Measurements from ENCODE around the gene ALS2. TPM values are rescaled to one million over a fixed set of nuclear protein-coding genes. Genes with fewer than 3 reads are reported as not detected.

The ALS2 gene
- polyA plus RNA-seq, 1 of the 3 experiments (the other 2 are of a cell fraction): 11.6 TPM

GRCh38 chr2:201656740-201657139 is 124.0 kb downstream of the ALS2 start:
- Histone ChIP-seq H3K4me2 (no peak overlapping the region), H4K20me1 (ENCODE audit: insufficient read depth) (no peaks in the 10 kb centered on the region), H3K9me3 (no peaks in the 10 kb centered on the region), H3K9me2 (no peaks in the 10 kb centered on the region), H3K9ac (no peak overlapping the region), H3F3A (replicated peaks; ENCODE audit: insufficient read depth) (peaks cover 43% of the 10 kb centered on the region), H3K27me3 (ENCODE audit: insufficient read depth) (no peaks in the 10 kb centered on the region), H2AFZ (ENCODE audit: low read depth) (no peak overlapping the region), H3K4me1 (ENCODE audit: control insufficient read depth in 1 of 2, insufficient read depth in 2 of 2, low read depth in 1 of 2, low read length in 1 of 2) (peaks cover 10 to 33% of the 10 kb centered on the region in 2 experiments), H3K27ac (ENCODE audit: low read depth in 2 of 2, low read length in 1 of 2) (peak overlapping the region in 1 of 2 experiments; percentile 99; a peak in 1 of 4 replicates), H3K36me3 (replicated peaks in 1 of 2; ENCODE audit: control insufficient read depth in 1 of 2, insufficient read depth in 2 of 2, low read length in 1 of 2) (no peaks in the 10 kb centered on the region), H3K4me3 (ENCODE audit: low read depth in 2 of 2, low read length in 1 of 2) (no peak overlapping the region), H3K79me2 (ENCODE audit: insufficient read depth) (no peaks in the 10 kb centered on the region)
- 90% methylated on average over 5 of the region's 5 CpGs for WGBS (ENCODE audit: low lambda C conversion rate)
- TF ChIP-seq IRF3 (IDR thresholded peaks at IDR 0.05; ENCODE audit: low read depth, low read length): no peak
- no peak for DNase-seq
- ChIA-PET POLR2A (no interaction called here), CTCF (no interaction called here)

- Histone ChIP-seq H2AFZ (ENCODE audit: low read depth) (no peak overlapping the region), H3K4me3 (ENCODE audit: low read depth in 2 of 2, low read length in 1 of 2) (no peak overlapping the region), H3K4me1 (ENCODE audit: control insufficient read depth in 1 of 2, insufficient read depth in 2 of 2, low read depth in 1 of 2, low read length in 1 of 2) (peaks cover 10 to 33% of the 10 kb centered on the region in 2 experiments), H3K9me2 (no peaks in the 10 kb centered on the region), H3K36me3 (replicated peaks in 1 of 2; ENCODE audit: control insufficient read depth in 1 of 2, insufficient read depth in 2 of 2, low read length in 1 of 2) (no peaks in the 10 kb centered on the region), H4K20me1 (ENCODE audit: insufficient read depth) (no peaks in the 10 kb centered on the region), H3K9me3 (no peaks in the 10 kb centered on the region), H3K4me2 (no peak overlapping the region), H3K27me3 (ENCODE audit: insufficient read depth) (no peaks in the 10 kb centered on the region), H3K79me2 (ENCODE audit: insufficient read depth) (no peaks in the 10 kb centered on the region), H3K9ac (no peak overlapping the region), H3K27ac (ENCODE audit: low read depth in 2 of 2, low read length in 1 of 2) (peak overlapping the region in 1 of 2 experiments; percentile 99; a peak in 3 of 4 replicates), H3F3A (replicated peaks; ENCODE audit: insufficient read depth) (peaks cover 49% of the 10 kb centered on the region)
- no peak for DNase-seq
- POLR2A ChIA-PET: no interaction called here
- WGBS (ENCODE audit: low lambda C conversion rate): 97% methylated on average over 11 of the region's 11 CpGs
- TF ChIP-seq ELF1 (IDR thresholded peaks at IDR 0.05): no peak
- TF ChIP-seq FOXJ3 (CRISPR knock-in tag; IDR thresholded peaks at IDR 0.05): no peak
- CTCF ChIA-PET: no interaction called here
Observed at GRCh38 chr2:201656102-201656501, 124.6 kb downstream of the ALS2 start.

- ChIA-PET CTCF (interaction anchor here (1.2 to 1.4 kb wide), 3 partner anchors 12 to 30 kb away, joined by 3 to 4 read pairs (median 4); no protein-coding TSS in a partner anchor), POLR2A (no interaction called here)
- no peaks in the 10 kb centered on the region for H3K9me3 ChIP-seq
- H3K36me3 ChIP-seq (replicated peaks in 1 of 2; ENCODE audit: control insufficient read depth in 1 of 2, insufficient read depth in 2 of 2, low read length in 1 of 2): no peaks in the 10 kb centered on the region
- H4K20me1 ChIP-seq (ENCODE audit: insufficient read depth): no peaks in the 10 kb centered on the region
- H3K9me2 ChIP-seq: no peaks in the 10 kb centered on the region
- H3K4me2 ChIP-seq: peak overlapping the region; percentile 42
- H3K79me2 ChIP-seq (ENCODE audit: insufficient read depth): no peaks in the 10 kb centered on the region
- H3K27me3 ChIP-seq (ENCODE audit: insufficient read depth): no peaks in the 10 kb centered on the region
- H3K4me3 ChIP-seq (ENCODE audit: low read depth in 2 of 2, low read length in 1 of 2): no peak overlapping the region
- WGBS (ENCODE audit: low lambda C conversion rate): 21% methylated on average over 5 of the region's 5 CpGs
- H3K9ac ChIP-seq: peak overlapping the region; percentile 39
- peak overlapping the region; percentile 41; the same call in 1 of the 2 replicates for H2AFZ ChIP-seq (ENCODE audit: low read depth)
- H3F3A ChIP-seq (replicated peaks; ENCODE audit: insufficient read depth): peaks cover 53% of the 10 kb centered on the region
- peak overlapping the region; percentile 70 to 99; a peak in 3 of 4 replicates for H3K27ac ChIP-seq (ENCODE audit: low read depth in 2 of 2, low read length in 1 of 2)
- H3K4me1 ChIP-seq (ENCODE audit: control insufficient read depth in 1 of 2, insufficient read depth in 2 of 2, low read depth in 1 of 2, low read length in 1 of 2): peaks cover 10 to 33% of the 10 kb centered on the region in 2 experiments
- no peak for DNase-seq
- no peak for TF ChIP-seq FOXJ3 (CRISPR knock-in tag; IDR thresholded peaks at IDR 0.05)
- no peak for TF ChIP-seq EZH2phosphoT487 (IDR thresholded peaks at IDR 0.05; ENCODE audit: borderline replicate concordance, low read depth)
- no peak for TF ChIP-seq SMC3 (IDR thresholded peaks at IDR 0.05; ENCODE audit: low read depth, low read length)
- TF ChIP-seq CHD2 (IDR thresholded peaks at IDR 0.05; ENCODE audit: low read length, partially characterized antibody): no peak
- TF ChIP-seq ZBTB33 (IDR thresholded peaks at IDR 0.05; ENCODE audit: borderline replicate concordance, low read depth): no peak
- TF ChIP-seq GATA2 (CRISPR knock-in tag; IDR thresholded peaks at IDR 0.05): no peak
- no peak for TF ChIP-seq RFX5 (IDR thresholded peaks at IDR 0.05; ENCODE audit: low read length)
- TF ChIP-seq USF1 (IDR thresholded peaks at IDR 0.05; ENCODE audit: borderline replicate concordance, low read depth): no peak
- TF ChIP-seq USF2 (IDR thresholded peaks at IDR 0.05; ENCODE audit: borderline replicate concordance, low read depth, low read length): no peak
- TF ChIP-seq MAX (IDR thresholded peaks at IDR 0.05; ENCODE audit: low read depth): peak; percentile 73; the same call in 1 of the 2 replicates
- peak; percentile 89 for TF ChIP-seq JUND (IDR thresholded peaks at IDR 0.05)
- peak; percentile 97 for TF ChIP-seq TEAD4 (IDR thresholded peaks at IDR 0.05; ENCODE audit: borderline replicate concordance, insufficient read depth)
- TF ChIP-seq TCF12 (IDR thresholded peaks at IDR 0.05): peak; percentile 99
- peak; percentile 73 for TF ChIP-seq RXRA (IDR thresholded peaks at IDR 0.05; ENCODE audit: borderline replicate concordance, low read depth)
Observed at GRCh38 chr2:201654616-201655384, 125.9 kb downstream of the ALS2 start.
